IMR-90 (cell line): Measurements from ENCODE around the gene SLC29A3. TPM values are rescaled to one million over a fixed set of nuclear protein-coding genes. Genes with fewer than 3 reads are reported as not detected.

Experiments
- ATAC-seq: fragments of 200-7000 bp; cut with Tn5 transposase; 2 replicates; pipeline ENCODE4 v1.9.1; 2020; ENCODE audit warnings: low read depth, mild to moderate bottlenecking, moderate library complexity
- BruUV-seq: library from RNA; stranded (reverse); fragments of 400-500 nt; replicated peaks from 2 replicates; lab custom pipeline; 2021; lab: Mats Ljungman, UMichigan
- CTCF ChIA-PET: fragments of 300-600 bp; formaldehyde crosslinking; extraction: SDS; loops from one replicate; lab custom pipeline; 2021; ENCODE audit warnings: antibody characterized with exemption; lab: Yijun Ruan, JAX
- POLR2A ChIA-PET: fragments of 300-600 bp; sonication (Branson Sonifier 250); formaldehyde crosslinking; loops from one replicate; lab custom pipeline; 2022; ENCODE audit warnings: antibody characterized with exemption; ENCODE audit not compliant: unreplicated experiment; lab: Charles Lee
- DNase-seq: peaks from one replicate; pipeline ENCODE4 v3.0.0; 2013
- H2AFZ ChIP-seq: replicated peaks from 2 replicates; pipeline ENCODE3; 2013; ENCODE audit warnings: low read length, mild to moderate bottlenecking; ENCODE audit not compliant: poor library complexity
- H2AK5ac ChIP-seq: 2 replicates; pipeline ENCODE4 v1.6.1; 2013; ENCODE audit warnings: low read depth, low read length, inconsistent platforms
- H2AK9ac ChIP-seq: replicated peaks from 2 replicates; pipeline ENCODE3; 2013; ENCODE audit warnings: mild to moderate bottlenecking, low read depth, low read length, moderate library complexity; ENCODE audit not compliant: poor library complexity
- H2BK120ac ChIP-seq: 2 replicates; pipeline ENCODE4 v1.6.1; 2013; ENCODE audit warnings: low read depth, low read length, inconsistent platforms
- H2BK15ac ChIP-seq: 3 replicates; pipeline ENCODE4 v1.6.1; 2013; ENCODE audit warnings: low read depth, low read length, inconsistent platforms
- H2BK20ac ChIP-seq: 2 replicates; pipeline ENCODE4 v1.6.1; 2013; ENCODE audit warnings: low read depth, mild to moderate bottlenecking, inconsistent platforms, low read length, moderate library complexity
- H2BK5ac ChIP-seq: 2 replicates; pipeline ENCODE4 v1.6.1; 2013; ENCODE audit warnings: mild to moderate bottlenecking, low read depth, low read length, inconsistent platforms; ENCODE audit not compliant: poor library complexity, severe bottlenecking
- H3K14ac ChIP-seq: replicated peaks from 2 replicates; pipeline ENCODE4 v1.6.1; 2013; ENCODE audit warnings: low read depth, low read length, inconsistent platforms
- H3K18ac ChIP-seq: 2 replicates; pipeline ENCODE4 v1.6.1; 2013; ENCODE audit warnings: low read depth, low read length, control low read depth
- H3K23ac ChIP-seq: 2 replicates; pipeline ENCODE4 v1.6.1; 2013; ENCODE audit warnings: low read depth, low read length, inconsistent platforms
- H3K27ac ChIP-seq: 2 replicates; pipeline ENCODE4 v1.5.1; 2013; ENCODE audit warnings: mild to moderate bottlenecking, control low read depth, low read length; ENCODE audit not compliant: insufficient read depth
- H3K27me3 ChIP-seq: 2 replicates; pipeline ENCODE4 v1.6.1; 2013; ENCODE audit warnings: low read length; ENCODE audit not compliant: control insufficient read depth, insufficient read depth
- H3K36me3 ChIP-seq: 2 replicates; pipeline ENCODE4 v1.6.1; 2013; ENCODE audit warnings: low read length, mixed read lengths; ENCODE audit not compliant: control insufficient read depth, insufficient read depth
- H3K4ac ChIP-seq: 2 replicates; pipeline ENCODE4 v1.6.1; 2013; ENCODE audit warnings: low read depth, low read length, inconsistent platforms
- H3K4me1 ChIP-seq: 2 replicates; pipeline ENCODE4 v1.6.1; 2013; ENCODE audit warnings: low read length, mixed read lengths; ENCODE audit not compliant: control insufficient read depth, insufficient read depth
- H3K4me2 ChIP-seq: 2 replicates; pipeline ENCODE4 v1.6.1; 2013; ENCODE audit warnings: low read depth, mild to moderate bottlenecking, control low read depth, low read length, moderate library complexity
- H3K4me3 ChIP-seq: 2 replicates; pipeline ENCODE4 v1.5.1; 2013; ENCODE audit warnings: low read depth, mild to moderate bottlenecking, control low read depth, low read length, moderate library complexity; ENCODE audit not compliant: insufficient read depth
- H3K56ac ChIP-seq: 2 replicates; pipeline ENCODE4 v1.6.1; 2013; ENCODE audit warnings: low read length, inconsistent platforms; ENCODE audit not compliant: insufficient read depth; ENCODE audit errors: extremely low read depth
- H3K79me1 ChIP-seq, 2 experiments: 2 replicates each; pipeline ENCODE4 v1.6.1; 2013; ENCODE audit warnings: low read length in 2 of 2, inconsistent platforms in 1 of 2, low read depth in 1 of 2
- H3K9ac ChIP-seq: 2 replicates; pipeline ENCODE4 v1.6.1; 2013; ENCODE audit warnings: low read depth, low read length, control low read depth
- H3K9me1 ChIP-seq: 2 replicates; pipeline ENCODE4 v1.6.1; 2013; ENCODE audit warnings: low read length, inconsistent platforms; ENCODE audit not compliant: insufficient read depth
- H3K9me3 ChIP-seq: 2 replicates; pipeline ENCODE4 v1.6.1; 2013; ENCODE audit warnings: low read length; ENCODE audit not compliant: control insufficient read depth, insufficient read depth
- H4K20me1 ChIP-seq: 2 replicates; pipeline ENCODE4 v1.6.1; 2013; ENCODE audit warnings: low read length, inconsistent platforms; ENCODE audit not compliant: insufficient read depth
- H4K5ac ChIP-seq: 2 replicates; pipeline ENCODE4 v1.6.1; 2013; ENCODE audit warnings: mild to moderate bottlenecking, low read depth, low read length, control low read depth
- H4K8ac ChIP-seq, 2 experiments: 2 replicates each; pipeline ENCODE4 v1.6.1; 2013; ENCODE audit warnings: low read depth in 2 of 2, low read length in 2 of 2, control low read depth in 1 of 2, inconsistent platforms in 1 of 2
- H4K91ac ChIP-seq: 2 replicates; pipeline ENCODE4 v1.6.1; 2013; ENCODE audit warnings: low read depth, low read length, inconsistent platforms; ENCODE audit not compliant: insufficient read depth
- BHLHE40 ChIP-seq: fragments of 150-350 bp; IDR thresholded peaks from 2 replicates; pipeline ENCODE4 v1.6.1; 2016; ENCODE audit warnings: mild to moderate bottlenecking, low read depth, low read length
- CEBPB ChIP-seq: IDR thresholded peaks from 2 replicates; pipeline ENCODE4 v1.6.1; 2012; ENCODE audit warnings: low read depth, low read length, improper control_type of control experiment
- CHD1 ChIP-seq: IDR thresholded peaks from 2 replicates; pipeline ENCODE4 v1.6.1; 2012; ENCODE audit warnings: low read depth, low read length, improper control_type of control experiment
- FOS ChIP-seq: fragments of 150-350 bp; IDR thresholded peaks from 2 replicates; pipeline ENCODE4 v1.6.1; 2016; ENCODE audit warnings: low read depth, low read length
- MAFK ChIP-seq: IDR thresholded peaks from 2 replicates; pipeline ENCODE4 v1.6.1; 2012; ENCODE audit warnings: low read depth, low read length, improper control_type of control experiment
- MAZ ChIP-seq: IDR thresholded peaks from 2 replicates; pipeline ENCODE4 v1.6.1; 2012; ENCODE audit warnings: low read depth, mild to moderate bottlenecking, low read length, improper control_type of control experiment, moderate library complexity, borderline replicate concordance
- MXI1 ChIP-seq: IDR thresholded peaks from 2 replicates; pipeline ENCODE4 v1.6.1; 2012; ENCODE audit warnings: low read depth, mild to moderate bottlenecking, low read length, moderate library complexity, borderline replicate concordance
- NFE2L2 ChIP-seq: fragments of 150-350 bp; IDR thresholded peaks from 2 replicates; pipeline ENCODE4 v1.6.1; 2016; ENCODE audit warnings: low read depth, mild to moderate bottlenecking, low read length
- POLR2A ChIP-seq: IDR thresholded peaks from 2 replicates; pipeline ENCODE4 v1.6.1; 2012; ENCODE audit warnings: mild to moderate bottlenecking, low read depth, low read length
- RAD21 ChIP-seq: IDR thresholded peaks from 2 replicates; pipeline ENCODE4 v1.6.1; 2012; ENCODE audit warnings: low read length, improper control_type of control experiment
- RCOR1 ChIP-seq: IDR thresholded peaks from 2 replicates; pipeline ENCODE4 v1.6.1; 2012; ENCODE audit warnings: mild to moderate bottlenecking, low read length, improper control_type of control experiment; ENCODE audit not compliant: insufficient replicate concordance
- RFX5 ChIP-seq: IDR thresholded peaks from 2 replicates; pipeline ENCODE4 v1.8.0; 2012; ENCODE audit warnings: low read depth, mild to moderate bottlenecking, low read length, moderate library complexity
- SMC3 ChIP-seq: fragments of 150-350 bp; IDR thresholded peaks from 2 replicates; pipeline ENCODE4 v1.6.1; 2016; ENCODE audit warnings: low read depth, mild to moderate bottlenecking, antibody characterized with exemption, low read length, moderate library complexity
- WGBS, 2 experiments: methylation state at CpG; one replicate each; pipeline versions ENCODE4 v1.1.5 to v1.1.7; 2013; ENCODE audit warnings: missing lambda C conversion rate in 2 of 2; ENCODE audit not compliant: insufficient read length in 1 of 2; ENCODE audit errors: extremely low coverage in 2 of 2; 5-methylcytosine and 5-hydroxymethylcytosine counted together
- dilution Hi-C: fragments of 300-500 bp; cut with HindIII; formaldehyde crosslinking; loops from one replicate; pipeline ENCODE4 v1.14.3; 2018; ENCODE audit warnings: low sequenced_read_pairs; ENCODE audit not compliant: unreplicated experiment
- in situ Hi-C: fragments of 300-500 bp; cut with MboI; formaldehyde crosslinking; loops from 3 replicates; pipeline ENCODE4 v1.14.3; 2019; ENCODE audit warnings: low sequenced_read_pairs, inconsistent platforms, mixed read lengths
- intact Hi-C: fragments of 100-400 bp; cut with micrococcal nuclease; formaldehyde crosslinking; loops from 2 replicates; pipeline ENCODE4 v1.10.0; 2022
- polyA plus RNA-seq, 3 experiments: library from polyadenylated mRNA; depleted of rRNA; stranded (reverse); fragments of >200 nt; gene quantifications; 2 replicates each; pipeline ENCODE4 v1.2.3, GENCODE V29; 2012; ENCODE audit warnings: low replicate concordance in 1 of 3
- total RNA-seq: library from RNA; depleted of rRNA; stranded (reverse); fragments of >200 nt; gene quantifications from 2 replicates; pipeline ENCODE4 v1.2.3, GENCODE V29; 2012
- TF ChIP-seq, protein P1 (sequence below): fragments of 150-350 bp; IDR thresholded peaks from 2 replicates; pipeline ENCODE4 v1.6.1; 2017; ENCODE audit warnings: mild to moderate bottlenecking, antibody characterized with exemption, low read length, low read depth
- TF ChIP-seq, protein P2 (sequence below): fragments of 150-350 bp; IDR thresholded peaks from 2 replicates; pipeline ENCODE4 v1.6.1; 2016; ENCODE audit warnings: low read depth, mild to moderate bottlenecking, low read length, moderate library complexity, borderline replicate concordance

SLC29A3 gene
- total and polyA plus RNA-seq, 2 of the 4 experiments (the other 2 are of a cell fraction), result 0.72 to 3.0 TPM

DNA sequence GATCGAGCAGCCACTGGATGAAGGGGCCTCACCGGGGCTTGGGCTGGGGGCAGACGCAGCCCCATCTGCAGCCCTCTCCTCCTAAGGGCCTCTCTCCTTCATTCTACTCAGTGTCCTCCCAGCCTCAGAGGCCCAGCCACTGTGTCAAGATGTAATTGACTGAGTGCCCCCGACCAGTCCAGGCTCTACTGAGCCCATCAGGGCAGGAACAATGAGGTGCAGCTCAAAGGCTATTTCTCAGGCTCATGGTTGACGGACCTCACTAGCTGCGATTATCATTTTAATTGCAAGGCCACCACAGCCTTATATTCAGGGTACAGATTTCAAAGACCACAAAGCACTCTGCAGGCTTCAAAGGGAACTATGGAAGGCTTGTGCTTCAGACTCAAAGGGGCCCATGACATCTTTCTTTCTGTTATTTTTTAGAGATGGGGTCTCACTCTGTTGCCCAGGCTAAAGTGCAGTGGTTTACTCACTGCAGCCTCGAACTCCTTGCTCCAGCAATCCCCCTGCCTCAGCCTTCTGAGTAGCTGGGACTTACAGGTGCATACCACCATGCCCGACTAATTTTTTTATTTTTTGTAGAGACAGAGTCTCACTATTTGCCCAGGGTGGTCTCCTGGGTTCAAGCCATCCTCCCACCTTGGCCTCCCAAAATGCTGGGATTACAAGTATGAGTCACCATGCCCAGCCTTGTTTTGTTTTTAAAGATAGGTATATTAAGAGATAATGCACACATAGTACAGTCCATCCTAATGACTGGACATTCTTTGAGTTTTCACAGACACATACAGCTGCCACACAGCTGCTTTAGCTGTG lies 23.7 kb downstream of the SLC29A3 start:
- Histone ChIP-seq H2BK120ac (no peak overlapping the region), H2BK15ac (no peak overlapping the region), H4K8ac (no peak overlapping the region), H2AK9ac (no peak overlapping the region), H3K23ac (no peak overlapping the region), H2BK5ac (no peak overlapping the region), H3K4me3 (no peak overlapping the region), H3K27me3 (peaks cover 14% of the 10 kb centered on the region; the same call in 1 of the 2 replicates), H3K14ac (no peak overlapping the region), H2AK5ac (no peak overlapping the region), H3K79me1 (no peaks in the 10 kb centered on the region), H3K56ac (no peak overlapping the region), H3K4me2 (no peak overlapping the region), H3K4me1 (peaks cover 6% of the 10 kb centered on the region; the same call in 1 of the 2 replicates), H2AFZ (no peak overlapping the region), H2BK20ac (no peak overlapping the region), H3K36me3 (no peaks in the 10 kb centered on the region), H3K9ac (no peak overlapping the region), H3K27ac (no peak overlapping the region), H3K18ac (no peak overlapping the region), H4K91ac (no peak overlapping the region), H3K9me3 (no peaks in the 10 kb centered on the region), H3K4ac (no peak overlapping the region), H4K20me1 (no peaks in the 10 kb centered on the region; the same call in 1 of the 2 replicates), H4K5ac (no peak overlapping the region), H3K9me1 (no peaks in the 10 kb centered on the region)
- ChIA-PET POLR2A (no interaction called here), CTCF (no interaction called here)
- in situ Hi-C loops (no loop called here), intact Hi-C loops (no loop called here), dilution Hi-C loops (no loop called here)
- WGBS, 2 experiments, result 43% methylated on average over 1 of the region's 8 CpGs; no CpG with 5 or more reads in 1 of the 2 experiments
- no TSS peak for BruUV-seq
- ATAC-seq, result peak; percentile 49
- DNase-seq, result no peak
- TF ChIP-seq CHD1 (no peak), MAZ (no peak), BHLHE40 (no peak), POLR2A (no peak), NFE2L2 (no peak), FOS (no peak), RFX5 (no peak), MAFK (no peak), RCOR1 (no peak), CEBPB (no peak), RAD21 (no peak), MXI1 (no peak), SMC3 (no peak)
- TF ChIP-seq, protein P1, sequence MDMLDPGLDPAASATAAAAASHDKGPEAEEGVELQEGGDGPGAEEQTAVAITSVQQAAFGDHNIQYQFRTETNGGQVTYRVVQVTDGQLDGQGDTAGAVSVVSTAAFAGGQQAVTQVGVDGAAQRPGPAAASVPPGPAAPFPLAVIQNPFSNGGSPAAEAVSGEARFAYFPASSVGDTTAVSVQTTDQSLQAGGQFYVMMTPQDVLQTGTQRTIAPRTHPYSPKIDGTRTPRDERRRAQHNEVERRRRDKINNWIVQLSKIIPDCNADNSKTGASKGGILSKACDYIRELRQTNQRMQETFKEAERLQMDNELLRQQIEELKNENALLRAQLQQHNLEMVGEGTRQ, result no peak
- TF ChIP-seq, protein P2, sequence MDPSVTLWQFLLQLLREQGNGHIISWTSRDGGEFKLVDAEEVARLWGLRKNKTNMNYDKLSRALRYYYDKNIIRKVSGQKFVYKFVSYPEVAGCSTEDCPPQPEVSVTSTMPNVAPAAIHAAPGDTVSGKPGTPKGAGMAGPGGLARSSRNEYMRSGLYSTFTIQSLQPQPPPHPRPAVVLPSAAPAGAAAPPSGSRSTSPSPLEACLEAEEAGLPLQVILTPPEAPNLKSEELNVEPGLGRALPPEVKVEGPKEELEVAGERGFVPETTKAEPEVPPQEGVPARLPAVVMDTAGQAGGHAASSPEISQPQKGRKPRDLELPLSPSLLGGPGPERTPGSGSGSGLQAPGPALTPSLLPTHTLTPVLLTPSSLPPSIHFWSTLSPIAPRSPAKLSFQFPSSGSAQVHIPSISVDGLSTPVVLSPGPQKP, result no peak
